Measurements from ENCODE around the gene CDK8.

CDK8 gene

DNA sequence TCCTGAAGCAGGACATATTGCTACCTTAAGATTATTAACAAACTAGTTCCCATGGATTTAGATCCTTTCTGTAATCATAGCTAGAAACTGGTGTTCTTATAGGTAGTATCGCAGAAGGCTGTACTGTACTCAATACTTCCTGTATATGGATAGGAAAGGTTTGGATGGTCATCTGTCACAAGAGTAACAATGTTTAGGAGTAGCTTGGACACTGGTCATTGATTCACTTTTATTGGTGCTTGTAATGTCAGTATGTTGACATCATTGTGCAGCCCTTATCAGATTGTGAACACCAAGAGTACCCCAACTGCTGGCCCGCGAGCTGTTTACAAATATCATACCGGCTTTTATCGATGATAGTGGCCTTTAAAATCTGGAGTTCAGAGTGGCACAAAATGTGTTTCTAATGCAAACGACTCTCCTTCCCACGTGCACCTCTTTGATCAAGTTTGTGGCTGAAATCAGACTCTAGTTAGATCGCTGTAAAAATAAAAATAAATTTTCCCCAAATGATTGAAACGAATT is 605 bp upstream of the CDK8 start:
- no peak overlapping the region for H2BK120ac ChIP-seq (ENCODE audit: low read depth, low read length)
- DNase-seq = no peak
- H3K79me2 ChIP-seq (ENCODE audit: control insufficient read depth, insufficient read depth, low read length) = peaks cover 19% of the 10 kb centered on the region
- peak overlapping the region; percentile 23 for H3K18ac ChIP-seq (ENCODE audit: low read length)
- no peak overlapping the region for H2BK15ac ChIP-seq (replicated peaks; ENCODE audit: low read depth)
- no peak overlapping the region for H3K4ac ChIP-seq (ENCODE audit: low read depth, low read length)
- no peaks in the 10 kb centered on the region for H3K27me3 ChIP-seq (ENCODE audit: insufficient read depth, low read length, poor library complexity)
- H2BK5ac ChIP-seq (ENCODE audit: low read length) = no peak overlapping the region
- peak overlapping the region; percentile 77 for H3K56ac ChIP-seq (ENCODE audit: low read length)
- peak overlapping the region; percentile 46 for H3K4me2 ChIP-seq (ENCODE audit: low read length)
- no peaks in the 10 kb centered on the region for H3K36me3 ChIP-seq (ENCODE audit: control insufficient read depth, insufficient read depth, low read length)
- WGBS (ENCODE audit: extremely low coverage, insufficient coverage, low lambda C conversion rate) = no CpG with 5 or more reads among the region's 9 CpGs
- no peaks in the 10 kb centered on the region for H3K4me1 ChIP-seq (ENCODE audit: control insufficient read depth, low read depth, low read length)
- H4K5ac ChIP-seq (ENCODE audit: low read length) = no peak overlapping the region
- H2AK5ac ChIP-seq (ENCODE audit: low read length) = no peak overlapping the region
- H3K23ac ChIP-seq (ENCODE audit: low read length) = no peak overlapping the region
- H3K27ac ChIP-seq (ENCODE audit: low read depth, low read length) = no peak overlapping the region
- H4K8ac ChIP-seq (ENCODE audit: low read depth, low read length) = no peak overlapping the region
- H3K4me3 ChIP-seq (ENCODE audit: low read length) = no peak overlapping the region
- H3K9ac ChIP-seq (ENCODE audit: low read length) = peak overlapping the region; percentile 36
- H3K79me1 ChIP-seq (ENCODE audit: low read length) = no peaks in the 10 kb centered on the region

GRCh38 chr13:26254583-26255111 is 718 bp downstream of the CDK8 start:
- Histone ChIP-seq H2BK15ac (replicated peaks; ENCODE audit: low read depth) (no peak overlapping the region), H3K56ac (ENCODE audit: low read length) (peak overlapping the region; percentile 99), H3K27ac (ENCODE audit: low read depth, low read length) (peak overlapping the region; percentile 78), H3K4ac (ENCODE audit: low read depth, low read length) (peak overlapping the region; percentile 22), H3K79me1 (ENCODE audit: low read length) (peaks cover 2% of the 10 kb centered on the region), H3K36me3 (ENCODE audit: control insufficient read depth, insufficient read depth, low read length) (no peaks in the 10 kb centered on the region), H3K23ac (ENCODE audit: low read length) (no peak overlapping the region), H3K9ac (ENCODE audit: low read length) (peak overlapping the region; percentile 89), H3K18ac (ENCODE audit: low read length) (peak overlapping the region; percentile 68), H2BK120ac (ENCODE audit: low read depth, low read length) (peak overlapping the region; percentile 45), H3K79me2 (ENCODE audit: control insufficient read depth, insufficient read depth, low read length) (peaks cover 26% of the 10 kb centered on the region), H2BK5ac (ENCODE audit: low read length) (no peak overlapping the region), H3K4me2 (ENCODE audit: low read length) (peak overlapping the region; percentile 69), H3K4me1 (ENCODE audit: control insufficient read depth, low read depth, low read length) (no peaks in the 10 kb centered on the region), H2AK5ac (ENCODE audit: low read length) (no peak overlapping the region), H4K5ac (ENCODE audit: low read length) (no peak overlapping the region), H3K4me3 (ENCODE audit: low read length) (peak overlapping the region; percentile 91), H3K27me3 (ENCODE audit: insufficient read depth, low read length, poor library complexity) (no peaks in the 10 kb centered on the region), H4K8ac (ENCODE audit: low read depth, low read length) (no peak overlapping the region)
- no CpG with 5 or more reads among the region's 35 CpGs for WGBS (ENCODE audit: extremely low coverage, insufficient coverage, low lambda C conversion rate)
- DNase-seq = peak; percentile 71

- no peak overlapping the region for H4K5ac ChIP-seq (ENCODE audit: low read length)
- no peak overlapping the region for H4K8ac ChIP-seq (ENCODE audit: low read depth, low read length)
- H2BK5ac ChIP-seq (ENCODE audit: low read length) = no peak overlapping the region
- DNase-seq = no peak
- peak overlapping the region; percentile 45 for H2BK120ac ChIP-seq (ENCODE audit: low read depth, low read length)
- no peak overlapping the region for H3K27ac ChIP-seq (ENCODE audit: low read depth, low read length)
- peaks cover 4% of the 10 kb centered on the region for H3K79me1 ChIP-seq (ENCODE audit: low read length)
- H3K79me2 ChIP-seq (ENCODE audit: control insufficient read depth, insufficient read depth, low read length) = peaks cover 28% of the 10 kb centered on the region
- H3K4me1 ChIP-seq (ENCODE audit: control insufficient read depth, low read depth, low read length) = no peaks in the 10 kb centered on the region
- H3K4me3 ChIP-seq (ENCODE audit: low read length) = peak overlapping the region; percentile 91
- H3K18ac ChIP-seq (ENCODE audit: low read length) = no peak overlapping the region
- H3K27me3 ChIP-seq (ENCODE audit: insufficient read depth, low read length, poor library complexity) = no peaks in the 10 kb centered on the region
- H2BK15ac ChIP-seq (replicated peaks; ENCODE audit: low read depth) = no peak overlapping the region
- no peaks in the 10 kb centered on the region for H3K36me3 ChIP-seq (ENCODE audit: control insufficient read depth, insufficient read depth, low read length)
- H3K23ac ChIP-seq (ENCODE audit: low read length) = no peak overlapping the region
- no peak overlapping the region for H2AK5ac ChIP-seq (ENCODE audit: low read length)
- H3K4me2 ChIP-seq (ENCODE audit: low read length) = peak overlapping the region; percentile 69
- H3K4ac ChIP-seq (ENCODE audit: low read depth, low read length) = no peak overlapping the region
- peak overlapping the region; percentile 89 for H3K9ac ChIP-seq (ENCODE audit: low read length)
- no CpG with 5 or more reads among the region's 7 CpGs for WGBS (ENCODE audit: extremely low coverage, insufficient coverage, low lambda C conversion rate)
- peak overlapping the region; percentile 99 for H3K56ac ChIP-seq (ENCODE audit: low read length)
Observed at GRCh38 chr13:26255115-26255514, 1.2 kb downstream of the CDK8 start.

GRCh38 chr13:26255691-26256277 is 1.9 kb downstream of the CDK8 start:
- no CpG with 5 or more reads among the region's 10 CpGs for WGBS (ENCODE audit: extremely low coverage, insufficient coverage, low lambda C conversion rate)
- H2BK15ac ChIP-seq (replicated peaks; ENCODE audit: low read depth) = no peak overlapping the region

DNA sequence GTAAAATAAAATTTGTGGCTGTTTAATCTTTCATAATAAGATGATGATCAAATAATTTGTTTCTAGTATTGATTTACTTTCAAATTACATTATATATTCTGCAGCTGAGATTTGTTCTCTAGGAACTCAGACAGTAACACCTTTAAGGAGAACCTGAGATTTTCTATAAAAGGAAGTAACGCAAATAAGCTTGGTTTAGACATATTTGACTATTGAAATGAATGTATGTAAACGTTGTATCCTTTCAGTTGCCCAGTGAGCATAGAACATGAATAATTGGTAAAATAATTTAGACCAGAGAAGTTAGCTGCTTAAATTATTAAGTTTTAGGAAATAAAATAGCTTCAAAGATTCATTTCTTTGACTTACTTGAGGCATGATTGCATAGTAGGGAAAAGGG is 3.1 kb downstream of the CDK8 start:
- no peak overlapping the region for H2BK5ac ChIP-seq (ENCODE audit: low read length)
- no peak overlapping the region for H3K9ac ChIP-seq (ENCODE audit: low read length)
- no peaks in the 10 kb centered on the region for H3K36me3 ChIP-seq (ENCODE audit: control insufficient read depth, insufficient read depth, low read length)
- no CpG with 5 or more reads among the region's 2 CpGs for WGBS (ENCODE audit: extremely low coverage, insufficient coverage, low lambda C conversion rate)
- no peak overlapping the region for H2BK120ac ChIP-seq (ENCODE audit: low read depth, low read length)
- DNase-seq = no peak
- H3K4ac ChIP-seq (ENCODE audit: low read depth, low read length) = no peak overlapping the region
- H3K56ac ChIP-seq (ENCODE audit: low read length) = no peak overlapping the region
- peaks cover 11% of the 10 kb centered on the region for H3K79me1 ChIP-seq (ENCODE audit: low read length)
- H4K8ac ChIP-seq (ENCODE audit: low read depth, low read length) = no peak overlapping the region
- H3K4me3 ChIP-seq (ENCODE audit: low read length) = no peak overlapping the region
- no peaks in the 10 kb centered on the region for H3K4me1 ChIP-seq (ENCODE audit: control insufficient read depth, low read depth, low read length)
- H3K18ac ChIP-seq (ENCODE audit: low read length) = no peak overlapping the region
- H3K27me3 ChIP-seq (ENCODE audit: insufficient read depth, low read length, poor library complexity) = no peaks in the 10 kb centered on the region
- H3K4me2 ChIP-seq (ENCODE audit: low read length) = no peak overlapping the region
- H2AK5ac ChIP-seq (ENCODE audit: low read length) = no peak overlapping the region
- H2BK15ac ChIP-seq (replicated peaks; ENCODE audit: low read depth) = no peak overlapping the region
- no peak overlapping the region for H3K27ac ChIP-seq (ENCODE audit: low read depth, low read length)
- peaks cover 42% of the 10 kb centered on the region for H3K79me2 ChIP-seq (ENCODE audit: control insufficient read depth, insufficient read depth, low read length)
- H3K23ac ChIP-seq (ENCODE audit: low read length) = no peak overlapping the region
- no peak overlapping the region for H4K5ac ChIP-seq (ENCODE audit: low read length)

More at GRCh38 chr13:26255691-26256277, 1.9 kb downstream of the CDK8 start:
- no peak overlapping the region for H4K8ac ChIP-seq (ENCODE audit: low read depth, low read length)
- no peak overlapping the region for H2AK5ac ChIP-seq (ENCODE audit: low read length)
- no peak for DNase-seq
- H3K4me1 ChIP-seq (ENCODE audit: control insufficient read depth, low read depth, low read length) = no peaks in the 10 kb centered on the region
- no peak overlapping the region for H3K4me3 ChIP-seq (ENCODE audit: low read length)
- no peak overlapping the region for H2BK120ac ChIP-seq (ENCODE audit: low read depth, low read length)
- no peak overlapping the region for H3K27ac ChIP-seq (ENCODE audit: low read depth, low read length)
- H3K79me1 ChIP-seq (ENCODE audit: low read length) = peaks cover 7% of the 10 kb centered on the region
- no peaks in the 10 kb centered on the region for H3K27me3 ChIP-seq (ENCODE audit: insufficient read depth, low read length, poor library complexity)
- H3K18ac ChIP-seq (ENCODE audit: low read length) = no peak overlapping the region
- H4K5ac ChIP-seq (ENCODE audit: low read length) = no peak overlapping the region
- no peak overlapping the region for H3K56ac ChIP-seq (ENCODE audit: low read length)
- H3K23ac ChIP-seq (ENCODE audit: low read length) = no peak overlapping the region
- H3K36me3 ChIP-seq (ENCODE audit: control insufficient read depth, insufficient read depth, low read length) = no peaks in the 10 kb centered on the region
- no peak overlapping the region for H3K9ac ChIP-seq (ENCODE audit: low read length)
- no peak overlapping the region for H3K4me2 ChIP-seq (ENCODE audit: low read length)
- H3K4ac ChIP-seq (ENCODE audit: low read depth, low read length) = no peak overlapping the region
- peaks cover 31% of the 10 kb centered on the region for H3K79me2 ChIP-seq (ENCODE audit: control insufficient read depth, insufficient read depth, low read length)
- H2BK5ac ChIP-seq (ENCODE audit: low read length) = no peak overlapping the region
